ENCODE results near the gene BIRC2. TPM values are rescaled to one million over a fixed set of nuclear protein-coding genes. Genes with fewer than 3 reads are reported as not detected.

Gene BIRC2
- total RNA-seq, 1 experiment from 2014 or later, result 32.6 TPM

- no peak for DNase-seq (ENCODE audit: low read depth, low spot score)
- H4K20me1 ChIP-seq (ENCODE audit: insufficient read depth), result no peaks in the 10 kb centered on the region
- no TSS peak for BruUV-seq (replicated peaks)
- CTCF ChIA-PET, result interaction anchor here (1.0 to 1.6 kb wide), 4 partner anchors 9 to 215 kb away, joined by 3 to 5 read pairs (median 4); no protein-coding TSS in a partner anchor
- POLR2A ChIA-PET, result no interaction called here
- no peak for ATAC-seq
- H3K27me3 ChIP-seq (ENCODE audit: insufficient read depth, low read length), result no peaks in the 10 kb centered on the region
- H3K36me3 ChIP-seq (ENCODE audit: control insufficient read depth in 1 of 2, insufficient read depth in 2 of 2, low read length in 2 of 2), result peaks cover 31 to 35% of the 10 kb centered on the region in 2 experiments; a peak in 3 of 4 replicates
- RAD21 ChIA-PET (ENCODE audit: low non-redundant PET in 1 of 2, low total read pairs in 2 of 2, uncharacterized antibody in 2 of 2, unreplicated experiment in 2 of 2), result no interaction called here
- intact Hi-C loops (cut with micrococcal nuclease), result no loop called here
- no peak overlapping the region for H3K27ac ChIP-seq (ENCODE audit: low read depth, low read length)
- H3K79me2 ChIP-seq (ENCODE audit: insufficient read depth, low read length), result peaks cover 30% of the 10 kb centered on the region; the same call in 1 of the 2 replicates
- no peaks in the 10 kb centered on the region for H3K9me3 ChIP-seq (ENCODE audit: control insufficient read depth in 1 of 2, insufficient read depth in 1 of 2, low read depth in 1 of 2, low read length in 2 of 2)
- H2AFZ ChIP-seq (ENCODE audit: low read depth, low read length, poor library complexity, severe bottlenecking), result no peak overlapping the region
- TF ChIP-seq POLR2AphosphoS5 (IDR thresholded peaks at IDR 0.05; ENCODE audit: low read depth, low read length), result no peak
- no peak for TF ChIP-seq POLR2A (IDR thresholded peaks at IDR 0.05; ENCODE audit: borderline replicate concordance, extremely low read depth, insufficient read depth, insufficient read length)
- TF ChIP-seq EZH2 (IDR thresholded peaks at IDR 0.05), result no peak
- no peak for TF ChIP-seq CTCF (IDR thresholded peaks at IDR 0.05 in 2 of 3, conservative IDR thresholded peaks at IDR 0.05 in 1 of 3; ENCODE audit: borderline replicate concordance in 1 of 3, insufficient read depth in 1 of 3, low read depth in 2 of 3, low read length in 2 of 3)
- TF ChIP-seq TCF7L2 (IDR thresholded peaks at IDR 0.05; ENCODE audit: borderline replicate concordance, extremely low read depth, insufficient read depth, insufficient read length), result no peak
- no peak for TF ChIP-seq MAX (IDR thresholded peaks at IDR 0.05)
- no peak for TF ChIP-seq CEBPB (IDR thresholded peaks at IDR 0.05; ENCODE audit: low read depth)
- TF ChIP-seq SP1 (IDR thresholded peaks at IDR 0.05; ENCODE audit: low read depth), result no peak
- TF ChIP-seq CBX3 (IDR thresholded peaks at IDR 0.05; ENCODE audit: low read depth), result no peak
- TF ChIP-seq RAD21 (IDR thresholded peaks at IDR 0.05; ENCODE audit: low read depth), result no peak
- TF ChIP-seq JUND (IDR thresholded peaks at IDR 0.05), result no peak
- no peak for TF ChIP-seq ZFX (IDR thresholded peaks at IDR 0.05)
- no peak for TF ChIP-seq SIN3A (IDR thresholded peaks at IDR 0.05; ENCODE audit: low read depth)
- no peak for TF ChIP-seq EZH2phosphoT487 (IDR thresholded peaks at IDR 0.05; ENCODE audit: borderline replicate concordance)
- no peak for TF ChIP-seq REST (IDR thresholded peaks at IDR 0.05; ENCODE audit: low read depth)
- no peak for TF ChIP-seq EGR1 (IDR thresholded peaks at IDR 0.05; ENCODE audit: low read depth)
- TF ChIP-seq FOSL1 (IDR thresholded peaks at IDR 0.05; ENCODE audit: low read depth), result no peak
- no peak for TF ChIP-seq ATF3 (IDR thresholded peaks at IDR 0.05)
- no peak for TF ChIP-seq ZNF274 (IDR thresholded peaks at IDR 0.05; ENCODE audit: low read depth, low read length)
- TF ChIP-seq ELF1 (IDR thresholded peaks at IDR 0.05; ENCODE audit: borderline replicate concordance, low read depth), result no peak
- H3K9ac ChIP-seq (ENCODE audit: low read length), result no peak overlapping the region
- no peak overlapping the region for H3K4me2 ChIP-seq (ENCODE audit: low read length)
- no peak overlapping the region for H3K4me3 ChIP-seq (replicated peaks in 1 of 2; ENCODE audit: low read depth in 1 of 2, low read length in 2 of 2)
- no peaks in the 10 kb centered on the region for H3K9me2 ChIP-seq (ENCODE audit: insufficient read depth)
- no peaks in the 10 kb centered on the region for H3K4me1 ChIP-seq (ENCODE audit: control insufficient read depth in 1 of 2, insufficient read depth in 2 of 2, low read length in 2 of 2)
Measured at GRCh38 chr11:102399189-102399588, 52.2 kb downstream of the BIRC2 start.

Measured in HCT116 (cell line).